ENCODE data around the gene EPHA3.

- TF ChIP-seq POLR2A (IDR thresholded peaks at IDR 0.05; ENCODE audit: low read depth) (no peak), POLR2AphosphoS5 (IDR thresholded peaks at IDR 0.05) (no peak)
- TF ChIP-seq, protein P1, sequence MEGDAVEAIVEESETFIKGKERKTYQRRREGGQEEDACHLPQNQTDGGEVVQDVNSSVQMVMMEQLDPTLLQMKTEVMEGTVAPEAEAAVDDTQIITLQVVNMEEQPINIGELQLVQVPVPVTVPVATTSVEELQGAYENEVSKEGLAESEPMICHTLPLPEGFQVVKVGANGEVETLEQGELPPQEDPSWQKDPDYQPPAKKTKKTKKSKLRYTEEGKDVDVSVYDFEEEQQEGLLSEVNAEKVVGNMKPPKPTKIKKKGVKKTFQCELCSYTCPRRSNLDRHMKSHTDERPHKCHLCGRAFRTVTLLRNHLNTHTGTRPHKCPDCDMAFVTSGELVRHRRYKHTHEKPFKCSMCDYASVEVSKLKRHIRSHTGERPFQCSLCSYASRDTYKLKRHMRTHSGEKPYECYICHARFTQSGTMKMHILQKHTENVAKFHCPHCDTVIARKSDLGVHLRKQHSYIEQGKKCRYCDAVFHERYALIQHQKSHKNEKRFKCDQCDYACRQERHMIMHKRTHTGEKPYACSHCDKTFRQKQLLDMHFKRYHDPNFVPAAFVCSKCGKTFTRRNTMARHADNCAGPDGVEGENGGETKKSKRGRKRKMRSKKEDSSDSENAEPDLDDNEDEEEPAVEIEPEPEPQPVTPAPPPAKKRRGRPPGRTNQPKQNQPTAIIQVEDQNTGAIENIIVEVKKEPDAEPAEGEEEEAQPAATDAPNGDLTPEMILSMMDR (IDR thresholded peaks at IDR 0.05) = no peak
These were observed 212.8 kb downstream of the EPHA3 start for GRCh38 chr3:89320186-89320585.
